Endodermal cell (in vitro differentiated cells): Measurements from ENCODE around the gene ZNF516. TPM values are rescaled to one million over a fixed set of nuclear protein-coding genes. Genes with fewer than 3 reads are reported as not detected.

ENCODE experiments used
- DNase-seq: peaks from one replicate; pipeline ENCODE4 v3.0.0-alpha.2; 2017
- H3K27ac ChIP-seq: 2 replicates; pipeline ENCODE4 v1.5.1; 2013; ENCODE audit warnings: mild to moderate bottlenecking, low read depth, low read length, moderate library complexity
- H3K27me3 ChIP-seq: 2 replicates; pipeline ENCODE4 v1.6.1; 2013; ENCODE audit warnings: mild to moderate bottlenecking, low read length, moderate library complexity; ENCODE audit not compliant: insufficient read depth, control insufficient read depth, poor library complexity, severe bottlenecking
- H3K36me3 ChIP-seq: 2 replicates; pipeline ENCODE4 v1.7.0; 2013; ENCODE audit warnings: mild to moderate bottlenecking, low read length, moderate library complexity; ENCODE audit not compliant: control insufficient read depth, insufficient read depth
- H3K4me1 ChIP-seq: one replicate; pipeline ENCODE4 v1.7.0; 2013; ENCODE audit warnings: low read length; ENCODE audit not compliant: control insufficient read depth, insufficient read depth
- H3K4me3 ChIP-seq: 2 replicates; pipeline ENCODE4 v1.5.1; 2013; ENCODE audit warnings: mild to moderate bottlenecking, low read length, moderate library complexity
- H3K9ac ChIP-seq: 2 replicates; pipeline ENCODE4 v1.6.1; 2013; ENCODE audit warnings: mild to moderate bottlenecking, low read length, moderate library complexity; ENCODE audit not compliant: poor library complexity, severe bottlenecking; ENCODE audit errors: extremely low read depth
- H3K9me3 ChIP-seq: 2 replicates; pipeline ENCODE4 v1.6.1; 2013; ENCODE audit warnings: mild to moderate bottlenecking, low read length, moderate library complexity; ENCODE audit not compliant: control insufficient read depth
- H3K27ac Mint-ChIP-seq: 2 replicates; pipeline ENCODE4 v1.8.0; 2020; ENCODE audit warnings: mixed read lengths
- H3K27me3 Mint-ChIP-seq: 2 replicates; pipeline ENCODE4 v1.8.0; 2021; ENCODE audit warnings: mild to moderate bottlenecking, mixed read lengths; ENCODE audit not compliant: insufficient read depth
- H3K36me3 Mint-ChIP-seq: 2 replicates; pipeline ENCODE4 v1.8.0; 2020; ENCODE audit warnings: low read depth, mixed read lengths
- H3K4me1 Mint-ChIP-seq: 2 replicates; pipeline ENCODE4 v1.8.0; 2020; ENCODE audit warnings: mixed read lengths
- H3K4me3 Mint-ChIP-seq: 2 replicates; pipeline ENCODE4 v1.8.0; 2020; ENCODE audit warnings: mild to moderate bottlenecking, moderate library complexity, mixed read lengths
- H3K9me3 Mint-ChIP-seq: 2 replicates; pipeline ENCODE4 v1.8.0; 2020; ENCODE audit warnings: mild to moderate bottlenecking, mixed read lengths
- WGBS, 2 experiments: methylation state at CpG; one replicate each; pipeline versions ENCODE4 v1.1.5 to v1.1.7; 2013; ENCODE audit warnings: missing lambda C conversion rate in 2 of 2, mixed read lengths in 1 of 2; ENCODE audit not compliant: insufficient coverage in 1 of 2, insufficient read length in 1 of 2; 5-methylcytosine and 5-hydroxymethylcytosine counted together
- total RNA-seq, 2 donors: library from RNA; stranded (reverse); fragmentation: NEBNext Ultra II Directional in 1 of 2; extraction: Animal tissue kit (Norgen Biotek cat#: 25700) in 1 of 2; gene quantifications; 2 replicates in 1 of 2; 3 replicates in 1 of 2; pipeline ENCODE4 v1.2.1, GENCODE V29; 2021
- TF ChIP-seq, protein P1 (sequence below): fragments of 200-600 bp; sonication (generic); conservative IDR thresholded peaks from 2 replicates; pipeline ENCODE4 v1.5.0; 2021; ENCODE audit warnings: antibody characterized with exemption, mild to moderate bottlenecking

ZNF516 gene
- total RNA-seq, 2 donors from 2014 or later = 60.2 to 77.9 TPM

DNA sequence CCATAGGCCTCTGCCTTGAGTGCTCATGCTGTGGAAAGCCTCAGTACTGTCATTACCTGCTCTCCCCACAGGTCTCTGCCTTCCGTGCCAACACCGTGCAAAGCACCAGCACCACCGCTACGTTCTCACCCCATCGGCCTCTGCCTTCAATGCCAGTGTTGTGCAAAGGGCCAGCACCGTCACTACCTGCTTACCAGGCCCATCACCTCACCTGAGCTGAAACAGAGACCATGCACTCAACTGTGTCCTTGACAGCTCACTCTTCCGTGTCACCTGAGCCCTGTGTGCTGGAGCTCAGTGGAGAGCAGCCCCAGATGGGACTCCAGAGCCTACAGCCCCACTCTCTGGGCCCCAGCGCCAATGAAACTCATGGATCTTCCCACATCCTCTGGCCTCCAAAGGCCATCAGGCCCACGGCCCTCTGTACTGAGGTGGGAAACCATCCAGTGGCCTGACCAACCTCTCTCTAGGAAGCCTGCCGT is 62.7 kb downstream of the ZNF516 start:
- H3K9me3 ChIP-seq = no peaks in the 10 kb centered on the region
- H3K27ac Mint-ChIP-seq = peak overlapping the region; percentile 55
- no peak overlapping the region for H3K4me3 ChIP-seq
- H3K36me3 Mint-ChIP-seq = peaks cover 27% of the 10 kb centered on the region
- TF ChIP-seq, protein P1, sequence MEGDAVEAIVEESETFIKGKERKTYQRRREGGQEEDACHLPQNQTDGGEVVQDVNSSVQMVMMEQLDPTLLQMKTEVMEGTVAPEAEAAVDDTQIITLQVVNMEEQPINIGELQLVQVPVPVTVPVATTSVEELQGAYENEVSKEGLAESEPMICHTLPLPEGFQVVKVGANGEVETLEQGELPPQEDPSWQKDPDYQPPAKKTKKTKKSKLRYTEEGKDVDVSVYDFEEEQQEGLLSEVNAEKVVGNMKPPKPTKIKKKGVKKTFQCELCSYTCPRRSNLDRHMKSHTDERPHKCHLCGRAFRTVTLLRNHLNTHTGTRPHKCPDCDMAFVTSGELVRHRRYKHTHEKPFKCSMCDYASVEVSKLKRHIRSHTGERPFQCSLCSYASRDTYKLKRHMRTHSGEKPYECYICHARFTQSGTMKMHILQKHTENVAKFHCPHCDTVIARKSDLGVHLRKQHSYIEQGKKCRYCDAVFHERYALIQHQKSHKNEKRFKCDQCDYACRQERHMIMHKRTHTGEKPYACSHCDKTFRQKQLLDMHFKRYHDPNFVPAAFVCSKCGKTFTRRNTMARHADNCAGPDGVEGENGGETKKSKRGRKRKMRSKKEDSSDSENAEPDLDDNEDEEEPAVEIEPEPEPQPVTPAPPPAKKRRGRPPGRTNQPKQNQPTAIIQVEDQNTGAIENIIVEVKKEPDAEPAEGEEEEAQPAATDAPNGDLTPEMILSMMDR = no peak
- no peaks in the 10 kb centered on the region for H3K4me1 ChIP-seq
- peaks cover 8% of the 10 kb centered on the region for H3K36me3 ChIP-seq
- H3K27ac ChIP-seq = no peak overlapping the region
- 95 to 98% methylated on average over 7 to 10 of the region's 10 CpGs for WGBS, 2 experiments
- H3K4me3 Mint-ChIP-seq = no peak overlapping the region
- no peaks in the 10 kb centered on the region for H3K4me1 Mint-ChIP-seq
- DNase-seq = no peak
- no peaks in the 10 kb centered on the region for H3K27me3 ChIP-seq
- H3K9ac ChIP-seq = no peak overlapping the region
- no peaks in the 10 kb centered on the region for H3K9me3 Mint-ChIP-seq
- H3K27me3 Mint-ChIP-seq = no peaks in the 10 kb centered on the region

DNA sequence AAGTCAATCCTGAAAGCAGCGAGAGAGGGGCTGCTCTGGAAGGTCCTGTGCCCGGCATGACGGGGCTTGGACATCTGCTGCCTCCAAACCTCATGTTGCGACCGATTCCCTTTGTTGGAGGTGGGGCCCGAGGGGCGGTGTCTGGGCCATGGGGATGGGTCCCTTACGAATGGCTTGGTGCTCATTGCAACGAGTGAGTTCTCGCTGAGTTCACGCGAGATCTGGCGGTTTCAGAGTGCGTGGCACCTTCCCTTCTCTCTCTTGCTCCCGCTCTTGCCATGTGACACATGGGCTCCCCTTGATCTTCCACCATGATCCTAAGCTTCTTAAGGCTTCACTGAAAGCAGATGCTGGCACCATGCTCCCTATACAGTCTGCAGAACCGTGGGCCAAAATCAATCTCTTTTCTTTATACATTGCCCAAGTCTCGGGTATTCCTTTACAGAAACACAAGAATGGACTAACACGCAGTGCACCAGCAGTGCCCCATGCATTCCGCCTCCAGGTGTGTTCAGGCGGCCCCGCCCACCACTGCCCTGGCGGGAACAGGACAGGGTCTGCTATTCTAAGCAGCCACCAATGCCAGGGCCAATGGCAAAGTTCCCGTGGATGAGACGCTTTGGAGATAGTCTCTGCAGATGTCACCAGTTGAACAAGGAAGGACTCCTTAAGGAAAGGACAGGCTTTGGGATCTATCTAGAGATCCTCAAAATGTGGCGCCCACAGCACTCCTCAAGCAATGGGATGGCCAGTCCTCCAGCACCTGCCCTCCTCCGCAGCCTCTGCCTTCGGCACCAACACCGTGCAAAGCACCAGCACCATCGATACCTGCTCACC is 63.4 kb downstream of the ZNF516 start:
- Histone ChIP-seq H3K9ac (no peak overlapping the region), H3K4me3 (no peak overlapping the region), H3K27me3 (no peaks in the 10 kb centered on the region), H3K36me3 (peaks cover 8% of the 10 kb centered on the region), H3K9me3 (no peaks in the 10 kb centered on the region), H3K27ac (no peak overlapping the region), H3K4me1 (no peaks in the 10 kb centered on the region)
- DNase-seq = peak; percentile 45
- Mint-ChIP-seq H3K9me3 (no peaks in the 10 kb centered on the region), H3K4me3 (no peak overlapping the region), H3K4me1 (peaks cover under 1% of the 10 kb centered on the region), H3K36me3 (peaks cover 23% of the 10 kb centered on the region), H3K27me3 (no peaks in the 10 kb centered on the region), H3K27ac (peak overlapping the region; percentile 55)
- 95% methylated on average over 29 of the region's 29 CpGs for WGBS, 2 experiments
- TF ChIP-seq, protein P1 = no peak

DNA sequence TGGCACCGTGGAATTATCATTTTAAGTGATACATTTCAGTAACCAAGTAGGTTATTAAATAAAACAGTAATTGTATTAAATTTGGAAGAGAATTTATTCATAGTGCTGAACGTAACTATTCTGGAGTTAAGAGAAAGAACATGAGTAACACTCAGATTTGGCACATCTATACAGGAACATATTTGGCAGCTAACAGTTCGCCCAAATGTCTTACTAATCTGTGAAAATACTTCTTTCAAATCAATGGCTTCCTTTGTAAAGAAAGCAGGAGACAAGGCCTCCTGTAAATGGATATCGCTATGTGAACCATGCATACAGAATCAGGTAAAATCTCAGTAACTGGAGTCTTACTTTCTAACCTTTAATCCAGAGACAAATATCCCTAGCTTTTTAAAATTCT is 64.4 kb downstream of the ZNF516 start:
- no peaks in the 10 kb centered on the region for H3K27me3 Mint-ChIP-seq
- H3K36me3 ChIP-seq = peaks cover 8% of the 10 kb centered on the region
- H3K9me3 ChIP-seq = no peaks in the 10 kb centered on the region
- H3K4me3 Mint-ChIP-seq = no peak overlapping the region
- H3K27ac Mint-ChIP-seq = no peak overlapping the region
- no peak overlapping the region for H3K4me3 ChIP-seq
- TF ChIP-seq, protein P1 = no peak
- H3K27me3 ChIP-seq = no peaks in the 10 kb centered on the region
- peaks cover 5% of the 10 kb centered on the region for H3K4me1 ChIP-seq
- WGBS, 2 experiments = 94 to 97% methylated on average over 2 to 4 of the region's 4 CpGs
- H3K9me3 Mint-ChIP-seq = no peaks in the 10 kb centered on the region
- peaks cover 9% of the 10 kb centered on the region for H3K4me1 Mint-ChIP-seq
- DNase-seq = no peak
- H3K36me3 Mint-ChIP-seq = peaks cover 23% of the 10 kb centered on the region
- H3K27ac ChIP-seq = no peak overlapping the region
- H3K9ac ChIP-seq = no peak overlapping the region
